NCI-H1092 treated with DMSO at 0.1 percent for 48 hours (cell line): ENCODE measurements around the gene MALSU1.
"Not testable (repeated sequence)": the region's sequence is repeated elsewhere in the genome, so short reads cannot be mapped to it uniquely, and the experiment has no call there.

ENCODE experiments used
- DNase-seq: peaks from one replicate; lab custom pipeline; 2025; lab: John Stamatoyannopoulos, UW

Gene MALSU1

GRCh38 chr7:23285657-23286646, 13.2 kb upstream of the MALSU1 start:
- no peak for DNase-seq

- DNase-seq = no peak
Observed at GRCh38 chr7:23287612-23288011, 11.5 kb upstream of the MALSU1 start.

DNA sequence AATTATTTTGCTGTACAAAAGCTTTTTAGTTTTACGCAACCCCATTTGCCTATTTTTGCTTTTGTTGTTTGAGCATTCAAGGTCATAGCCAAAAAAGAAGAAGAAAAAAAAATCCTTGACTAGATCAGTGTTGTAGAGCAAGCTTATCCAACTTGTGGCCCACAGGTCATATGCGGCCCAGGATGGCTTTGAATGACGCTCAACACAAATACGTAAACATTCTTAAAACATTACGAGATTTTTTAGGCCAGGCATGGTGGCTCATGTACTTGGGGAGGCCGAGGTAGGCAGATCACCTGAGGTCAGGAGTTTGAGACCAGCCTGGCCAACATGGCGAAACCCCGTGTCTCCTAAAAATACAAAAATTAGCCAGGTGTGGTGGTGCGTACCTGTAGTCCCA, 8.1 kb upstream of the MALSU1 start:
- DNase-seq = no peak

GRCh38 chr7:23291957-23292560, 7.1 kb upstream of the MALSU1 start:
- DNase-seq = no peak

DNA sequence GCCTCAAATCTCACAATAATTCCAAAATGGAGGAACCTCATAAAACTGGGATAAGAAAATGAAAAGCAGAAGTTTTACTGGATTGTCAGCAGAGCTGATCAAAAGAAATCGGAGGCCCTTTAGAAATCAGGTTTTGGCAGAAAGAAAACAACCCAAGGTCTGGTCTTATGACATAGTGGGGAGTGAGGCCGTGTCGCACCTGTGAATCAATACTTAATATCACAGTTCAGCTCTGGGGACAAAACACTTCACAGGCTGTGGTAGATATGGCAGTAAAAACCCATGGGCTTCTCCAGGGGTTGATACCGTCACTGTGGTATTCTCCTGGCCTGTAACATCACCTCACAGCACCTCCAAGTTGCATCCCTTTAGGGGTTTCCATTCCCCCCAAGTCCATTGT, 6.5 kb upstream of the MALSU1 start:
- no peak for DNase-seq

GRCh38 chr7:23293500-23294073, 5.6 kb upstream of the MALSU1 start:
- no peak for DNase-seq

DNA sequence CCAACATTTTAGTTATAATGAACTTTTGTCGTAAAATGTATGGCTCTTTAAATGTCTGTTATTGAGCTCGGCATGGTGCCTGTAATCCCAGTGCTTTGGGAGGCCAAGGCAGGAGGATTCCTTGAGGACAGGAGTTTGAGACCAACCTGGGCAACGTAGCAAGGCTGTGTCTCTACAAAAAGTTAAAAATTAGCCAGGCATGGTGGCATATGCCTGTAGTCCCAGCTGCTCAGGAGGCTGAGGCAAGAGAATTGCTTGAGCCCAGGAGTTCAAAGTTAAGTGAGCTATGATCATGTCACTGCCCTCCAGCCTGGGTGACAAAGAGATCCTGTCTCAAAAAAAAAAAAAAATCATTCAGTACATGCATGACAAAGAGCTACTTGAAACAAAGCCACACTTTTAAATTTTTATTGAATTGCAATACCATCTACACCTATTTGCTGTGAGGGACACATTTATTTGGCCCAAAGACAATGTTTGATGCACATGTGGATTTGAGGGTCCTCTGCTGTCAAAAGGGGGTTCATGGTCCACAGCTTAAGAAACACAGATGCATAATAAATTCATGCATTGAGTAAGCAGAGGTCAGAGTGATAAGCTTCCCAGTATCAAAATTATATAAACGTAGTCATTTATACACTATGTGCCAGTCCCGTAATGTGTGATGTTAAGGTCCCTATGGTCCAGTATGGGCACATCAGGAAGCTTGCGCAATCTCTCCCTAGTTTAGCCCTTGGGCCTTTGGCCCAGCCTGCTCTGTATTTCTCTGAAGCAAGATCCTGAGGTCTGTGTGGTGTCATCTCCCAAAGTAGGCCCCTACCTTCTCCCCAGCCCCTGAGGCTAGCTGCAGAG, 4.4 kb upstream of the MALSU1 start:
- no peak for DNase-seq

DNA sequence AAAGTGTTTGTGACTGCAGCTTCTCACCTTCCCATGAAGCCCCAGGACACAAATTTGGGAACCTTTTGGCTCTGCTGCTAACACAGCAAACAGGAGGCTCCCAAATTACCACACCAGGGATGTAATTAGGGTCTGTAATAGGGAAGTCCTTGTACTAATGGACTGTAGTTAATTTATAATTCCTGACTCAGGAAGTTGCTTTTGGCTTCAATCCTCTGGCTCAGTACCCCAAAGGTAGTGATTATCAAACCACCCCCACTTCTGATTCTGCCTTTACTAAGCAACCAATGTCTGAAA, 3.8 kb upstream of the MALSU1 start:
- DNase-seq = no peak

- DNase-seq = no peak
Observed at GRCh38 chr7:23298141-23298881, 828 bp upstream of the MALSU1 start.

DNA sequence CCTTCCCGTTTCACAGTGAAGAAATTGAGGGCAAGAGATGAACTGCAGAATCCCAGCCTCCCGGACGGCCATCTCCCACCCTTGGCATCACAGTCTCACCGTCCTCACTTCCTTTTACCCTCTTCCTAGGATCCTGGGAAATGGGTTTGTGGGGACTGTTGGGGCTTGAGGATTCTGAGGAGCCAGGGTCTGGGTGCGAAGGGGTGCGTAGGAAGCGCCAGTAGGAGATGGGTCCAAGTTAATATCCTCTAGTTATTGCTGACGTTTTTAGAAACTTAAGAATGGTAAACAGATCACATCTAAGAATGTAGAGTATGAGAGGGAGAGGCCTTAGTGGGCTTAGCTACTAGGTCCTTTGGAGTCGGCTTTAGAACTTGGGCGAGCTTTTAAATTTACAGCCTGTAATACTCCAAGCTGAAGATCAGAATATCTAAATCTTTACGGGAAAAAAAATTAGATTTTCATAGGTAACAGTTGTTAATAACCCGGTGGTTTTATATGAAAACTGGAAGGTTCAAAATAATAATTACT, 696 bp downstream of the MALSU1 start:
- DNase-seq = no peak

DNA sequence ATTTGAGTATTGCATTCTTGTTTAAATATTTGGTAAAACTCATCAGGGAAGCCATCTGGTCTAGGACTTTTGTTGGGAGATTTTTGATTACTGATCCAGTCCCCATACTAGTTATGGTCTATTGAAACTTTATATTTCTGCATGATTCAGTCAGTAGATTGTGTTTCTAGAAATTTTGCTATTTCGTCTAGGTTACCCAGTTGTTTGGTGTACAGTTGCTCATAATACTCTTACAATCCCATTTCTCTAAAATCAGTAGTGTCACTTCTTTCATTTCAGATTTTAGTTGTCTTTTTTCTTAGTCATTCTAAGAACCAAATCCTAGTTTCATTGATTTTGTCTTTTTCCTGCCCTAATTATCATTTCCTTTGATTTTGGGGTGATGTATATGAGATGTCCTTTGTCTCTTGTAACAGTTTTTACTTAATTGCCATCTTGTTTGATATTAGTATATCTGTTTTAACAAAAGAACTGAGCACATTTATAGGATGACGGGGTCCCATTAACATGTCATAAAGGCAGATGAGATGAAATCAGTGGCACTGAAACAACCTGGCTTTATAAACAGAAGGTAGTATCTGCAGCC, 7.9 kb downstream of the MALSU1 start:
- DNase-seq = no peak

DNA sequence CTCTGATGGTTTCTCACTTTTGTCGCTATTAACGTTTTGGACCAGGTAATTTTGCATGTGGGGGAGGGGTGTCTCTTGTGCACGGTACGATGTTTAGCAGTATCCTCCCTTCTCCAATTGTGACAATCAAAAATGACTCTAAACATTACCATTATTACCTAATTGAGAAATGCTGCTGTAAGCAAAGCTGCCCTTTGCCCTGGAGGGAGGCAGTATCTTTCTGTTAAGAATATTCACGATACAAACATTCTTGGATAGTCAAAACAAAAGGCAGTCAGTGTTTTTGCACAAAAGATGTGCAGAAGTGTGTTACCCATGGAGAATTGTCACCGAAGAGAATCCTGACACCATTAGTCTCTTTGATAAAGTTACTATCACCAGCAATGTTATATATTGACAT, 9.6 kb downstream of the MALSU1 start:
- no peak for DNase-seq

GRCh38 chr7:23312141-23312540, 13.0 kb downstream of the MALSU1 start:
- not testable (repeated sequence) for DNase-seq

- DNase-seq = no peak
Observed at GRCh38 chr7:23315366-23315765, 16.2 kb downstream of the MALSU1 start.

GRCh38 chr7:23331132-23331531, 32.0 kb downstream of the MALSU1 start:
- no peak for DNase-seq

DNA sequence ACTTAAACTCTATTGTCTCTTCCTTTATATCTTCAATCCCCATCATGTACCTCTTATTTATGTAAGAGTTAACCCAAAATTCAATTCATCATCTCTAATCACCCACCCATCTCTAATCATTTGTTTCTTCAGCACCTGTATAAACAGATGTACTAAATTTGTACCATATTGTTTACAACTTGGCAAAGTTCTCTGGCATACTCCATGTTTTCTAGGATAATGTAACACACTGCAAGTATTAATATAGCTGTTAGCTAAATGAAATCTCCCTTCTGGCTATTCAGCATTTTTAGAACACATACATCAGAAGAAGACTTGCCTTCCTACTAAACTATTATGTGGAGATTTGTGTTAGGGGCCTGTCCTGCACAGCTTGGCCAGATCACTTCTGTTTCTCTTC, 33.1 kb downstream of the MALSU1 start:
- DNase-seq = peak; percentile 29

GRCh38 chr7:23332910-23333612, 33.9 kb downstream of the MALSU1 start:
- peak; percentile 34 for DNase-seq

DNA sequence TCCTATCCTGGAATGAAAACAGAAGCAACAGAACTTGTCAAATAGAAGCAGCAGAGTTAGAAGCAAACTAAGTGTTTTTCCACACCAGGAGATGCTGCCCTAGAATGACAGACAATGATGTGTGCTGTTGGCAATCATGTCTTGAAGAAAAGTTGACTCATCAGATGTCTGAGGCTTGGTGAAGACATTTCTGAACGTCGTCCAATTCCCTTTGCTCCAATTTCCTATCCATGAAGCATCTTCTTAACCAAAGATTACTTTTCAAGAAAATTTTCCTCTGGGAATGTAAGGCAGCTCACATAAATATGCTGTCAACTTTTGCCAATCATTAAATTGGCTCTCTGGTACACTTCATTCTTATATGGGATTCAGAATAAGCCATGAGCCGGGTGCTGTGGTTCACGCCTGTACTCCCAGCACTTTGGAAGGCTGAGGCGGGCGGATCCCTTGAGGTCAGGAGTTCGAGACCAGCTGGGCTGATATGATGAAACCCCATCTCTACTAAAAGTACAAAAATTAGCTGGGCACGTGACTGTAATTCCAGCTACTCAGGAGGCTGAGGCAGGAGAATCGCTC, 34.6 kb downstream of the MALSU1 start:
- DNase-seq = no peak

DNA sequence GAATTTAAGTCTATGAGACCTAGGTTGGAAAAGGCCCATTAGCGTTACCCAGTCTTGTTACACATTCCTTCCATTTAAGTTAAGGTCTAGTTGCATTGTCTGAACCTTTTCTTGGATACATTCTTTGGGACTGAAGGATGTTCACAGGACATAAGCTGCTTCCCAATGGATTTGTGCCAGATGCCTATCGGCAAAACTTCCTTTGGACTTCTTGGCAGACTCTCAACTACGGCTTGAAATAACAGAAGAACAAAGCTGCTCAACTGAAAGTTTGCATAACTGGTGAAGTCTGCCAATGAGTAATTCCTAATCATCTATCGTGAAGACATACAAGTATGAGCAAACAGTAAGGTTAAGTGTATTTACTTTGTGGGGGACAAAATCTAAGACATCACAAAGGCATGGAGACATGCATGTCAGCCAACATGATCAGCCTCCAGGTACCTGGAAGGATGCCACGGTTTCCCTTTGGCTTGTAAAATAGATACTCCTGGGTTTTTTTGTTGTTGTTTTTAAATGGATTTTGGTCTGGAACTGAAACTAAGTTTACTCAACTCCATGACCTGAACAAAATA, 35.4 kb downstream of the MALSU1 start:
- peak; percentile 29 for DNase-seq

DNA sequence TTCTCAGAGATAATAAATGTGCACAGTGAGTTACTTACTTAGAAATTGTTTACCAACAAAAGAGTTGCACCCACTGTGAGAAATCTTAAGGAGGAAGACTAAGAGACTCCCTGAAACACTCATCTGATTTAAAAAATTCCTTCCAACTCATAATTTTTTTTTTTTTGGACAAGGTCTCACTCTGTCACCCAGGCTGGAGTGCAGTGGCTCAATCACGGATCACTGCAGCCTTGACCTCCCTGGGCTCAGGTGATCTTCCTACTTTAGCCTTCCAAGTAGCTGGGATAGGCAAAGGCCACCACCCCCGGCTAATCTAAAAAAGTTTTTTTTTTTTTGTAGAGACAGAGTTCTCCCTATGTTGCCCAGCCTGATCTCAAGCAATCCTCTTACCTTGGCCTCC, 36.0 kb downstream of the MALSU1 start:
- DNase-seq = no peak
